GM13977 (cell line): Measurements from ENCODE around the gene IFT25.

ENCODE experiments used
- DNase-seq: peaks from one replicate; pipeline ENCODE4 v3.0.0; 2012; ENCODE audit warnings: low spot score
- CTCF ChIP-seq: IDR thresholded peaks from 2 replicates; pipeline ENCODE4 v1.5.1; 2012; ENCODE audit warnings: mild to moderate bottlenecking, control low read depth; ENCODE audit not compliant: insufficient read depth; ENCODE audit errors: extremely low read depth, missing control alignments
- in situ Hi-C: fragments of 300-500 bp; cut with MboI; formaldehyde crosslinking; loops from one replicate; pipeline ENCODE4 v1.12.0; 2022; ENCODE audit warnings: low sequenced_read_pairs, low pct_unique_long_range_greater_than_20kb, mixed read lengths, inconsistent platforms; ENCODE audit not compliant: unreplicated experiment

IFT25 gene

GRCh38 chr1:53968125-53968513 is 22.6 kb upstream of the IFT25 start:
- DNase-seq = no peak
- in situ Hi-C loops = loop anchor here (10.0 kb wide), 1 partner anchor 113 kb away; no protein-coding TSS in a partner anchor
- TF ChIP-seq CTCF = no peak

DNA sequence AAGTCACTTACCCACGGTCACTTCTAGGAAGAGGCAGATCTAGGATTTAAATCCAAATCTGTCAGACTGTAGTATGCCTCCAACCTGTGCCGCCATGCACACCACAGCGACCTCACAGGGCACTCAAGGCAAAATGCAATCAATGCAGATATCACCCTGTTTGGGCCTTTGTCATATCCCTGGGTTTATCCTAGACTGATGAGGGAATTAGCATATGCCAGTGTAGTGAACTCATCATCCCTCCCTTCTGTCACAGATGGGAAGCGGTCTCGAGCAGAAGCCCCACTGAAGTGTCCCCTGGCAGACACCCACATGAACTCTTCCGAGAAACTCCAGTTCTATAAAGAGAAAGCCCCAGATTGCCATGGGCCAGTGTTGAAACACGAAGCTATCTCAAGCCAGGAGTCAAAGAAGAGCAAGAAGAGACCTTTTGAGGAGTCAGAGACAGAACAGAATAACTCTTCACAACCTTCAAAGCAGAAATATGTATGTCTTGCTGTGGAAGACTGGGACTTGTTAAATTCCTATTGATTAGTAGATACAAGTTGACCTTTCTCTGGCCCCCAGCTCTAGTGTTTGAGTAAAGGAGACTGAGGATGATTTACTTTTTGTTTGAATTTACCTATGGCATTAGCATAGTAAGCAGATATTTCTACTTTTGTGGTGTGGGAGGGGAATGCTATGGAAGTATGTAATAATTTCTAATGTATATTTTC is 22.1 kb upstream of the IFT25 start:
- TF ChIP-seq CTCF = no peak
- in situ Hi-C loops = loop anchor here (10.0 kb wide), 1 partner anchor 113 kb away; no protein-coding TSS in a partner anchor
- no peak for DNase-seq

DNA sequence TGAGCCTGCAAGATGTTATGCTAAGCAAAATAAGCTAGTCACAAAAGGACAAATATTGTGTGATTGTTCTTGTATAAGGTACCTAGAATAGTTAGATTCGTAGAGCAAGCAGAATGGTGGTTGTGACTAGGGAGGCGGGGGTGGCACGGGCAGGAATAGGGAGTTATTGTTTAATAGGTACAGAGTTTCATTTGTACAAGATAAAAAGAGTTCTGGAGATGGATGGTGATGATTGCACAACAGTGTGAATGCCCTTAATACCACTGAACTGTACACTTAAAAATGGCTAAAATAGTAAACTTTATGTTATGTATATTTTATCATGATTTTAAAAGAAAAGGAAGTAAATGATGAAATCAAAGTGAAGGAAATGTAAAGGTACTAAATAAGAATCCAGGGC is 21.3 kb upstream of the IFT25 start:
- no peak for TF ChIP-seq CTCF
- no peak for DNase-seq
- in situ Hi-C loops = loop anchor here (10.0 kb wide), 1 partner anchor 112 kb away; no protein-coding TSS in a partner anchor

- in situ Hi-C loops = loop anchor here (10.0 kb wide), 1 partner anchor 109 kb away; no protein-coding TSS in a partner anchor
- TF ChIP-seq CTCF = no peak
- DNase-seq = no peak
These were observed 18.6 kb upstream of the IFT25 start for GRCh38 chr1:53964109-53964508.

DNA sequence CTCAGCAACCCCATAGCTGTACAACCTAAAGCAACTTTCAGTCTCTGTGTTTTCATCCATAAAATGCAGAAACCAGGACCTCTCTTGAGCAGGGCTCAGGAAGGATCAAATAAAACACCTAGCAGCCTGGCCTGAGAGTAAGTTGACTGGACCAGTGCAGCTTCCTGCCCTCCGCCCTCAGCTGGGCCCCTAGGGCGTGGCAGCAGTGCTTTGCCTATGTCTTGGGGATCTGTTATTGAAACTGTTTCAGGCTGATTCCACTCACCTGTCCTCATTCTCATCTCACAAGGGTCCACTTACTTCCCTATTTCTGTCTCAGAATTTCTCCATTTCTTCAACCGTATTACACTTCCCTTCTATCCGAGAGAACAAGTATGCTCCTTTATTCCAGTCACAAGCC is 18.0 kb upstream of the IFT25 start:
- in situ Hi-C loops = loop anchor here (10.0 kb wide), 1 partner anchor 109 kb away; no protein-coding TSS in a partner anchor
- TF ChIP-seq CTCF = no peak
- DNase-seq = no peak

DNA sequence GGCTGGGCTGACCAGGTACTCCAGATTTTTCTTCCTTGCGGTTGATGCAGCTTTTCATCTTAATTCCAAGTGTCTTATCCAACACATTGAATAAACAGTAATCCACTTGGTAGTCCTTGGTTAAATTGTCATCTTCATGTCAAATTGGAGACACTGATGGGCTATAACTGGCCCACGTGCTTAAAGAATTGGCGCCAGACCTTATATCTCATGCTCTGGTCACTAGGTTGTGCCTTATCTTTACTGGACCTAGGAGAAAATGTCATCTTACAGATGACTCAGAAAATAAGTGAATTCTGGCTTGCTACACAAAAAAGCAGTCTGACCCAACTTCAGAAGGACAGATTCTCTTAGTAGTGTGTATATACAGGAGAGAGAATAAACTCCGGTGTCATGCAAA is 16.9 kb upstream of the IFT25 start:
- in situ Hi-C loops = loop anchor here (10.0 kb wide), 1 partner anchor 108 kb away; no protein-coding TSS in a partner anchor
- DNase-seq = no peak
- no peak for TF ChIP-seq CTCF
